T-helper 22 cell (primary cell): ENCODE measurements around the gene DUS4L.

Source experiments
- DNase-seq: peaks from one replicate; pipeline ENCODE4 v3.0.0-alpha.2; 2020; ENCODE audit warnings: low read depth

Gene DUS4L

DNA sequence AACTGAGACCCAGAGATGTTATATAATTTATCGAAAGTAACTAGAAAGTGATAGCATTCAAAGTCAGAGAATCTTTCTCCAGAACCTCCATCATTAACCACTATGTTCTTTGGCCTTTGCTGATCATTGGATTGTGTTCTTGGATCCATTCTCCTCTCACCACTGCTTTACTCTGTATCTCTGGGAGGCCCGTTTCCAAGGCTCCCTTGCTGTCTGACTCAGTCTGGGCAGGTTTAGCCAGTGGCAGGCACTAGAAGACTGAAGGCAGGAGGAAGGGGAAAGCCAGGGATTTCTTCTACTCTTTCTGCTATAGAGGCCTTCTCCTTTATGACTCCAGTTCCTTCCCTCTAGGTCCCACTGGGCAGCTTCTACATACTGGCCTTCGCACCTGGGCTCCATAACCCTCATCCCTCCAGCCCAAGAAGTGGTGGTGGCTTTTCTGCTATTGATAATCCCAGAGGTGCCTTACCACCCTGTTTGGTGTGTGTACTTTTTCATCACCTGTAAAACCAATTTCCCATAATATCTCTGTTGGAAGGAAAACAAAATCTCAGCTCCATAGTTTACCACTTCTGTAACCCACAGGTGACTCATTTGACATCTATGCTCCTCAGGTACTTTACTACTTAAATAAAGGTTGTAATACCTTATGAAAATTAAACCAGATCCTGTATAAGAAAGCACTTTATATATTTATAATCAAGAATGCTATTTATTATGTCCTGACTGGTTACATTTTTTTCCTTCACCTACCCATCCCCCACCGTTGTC lies 52.3 kb downstream of the DUS4L start:
- DNase-seq: no peak

DNA sequence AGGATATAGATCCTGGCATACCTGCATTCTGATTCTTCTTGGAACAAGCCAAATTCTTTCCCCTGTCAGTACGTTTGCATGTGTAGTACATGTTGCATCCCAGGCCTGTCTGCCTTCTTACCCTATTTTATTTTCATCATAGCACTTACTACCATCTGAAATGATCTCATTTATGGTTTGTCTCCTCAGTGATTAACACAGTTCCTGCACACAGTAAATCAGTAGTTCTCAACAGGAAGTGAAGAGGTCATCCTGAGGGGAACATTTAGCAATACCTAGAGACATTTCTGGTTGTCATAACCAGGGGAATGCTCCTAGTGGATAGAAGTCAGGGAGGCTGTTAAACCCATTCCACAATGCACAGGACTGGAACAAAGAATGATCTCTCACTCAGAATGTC lies 58.7 kb downstream of the DUS4L start:
- no peak for DNase-seq

DNA sequence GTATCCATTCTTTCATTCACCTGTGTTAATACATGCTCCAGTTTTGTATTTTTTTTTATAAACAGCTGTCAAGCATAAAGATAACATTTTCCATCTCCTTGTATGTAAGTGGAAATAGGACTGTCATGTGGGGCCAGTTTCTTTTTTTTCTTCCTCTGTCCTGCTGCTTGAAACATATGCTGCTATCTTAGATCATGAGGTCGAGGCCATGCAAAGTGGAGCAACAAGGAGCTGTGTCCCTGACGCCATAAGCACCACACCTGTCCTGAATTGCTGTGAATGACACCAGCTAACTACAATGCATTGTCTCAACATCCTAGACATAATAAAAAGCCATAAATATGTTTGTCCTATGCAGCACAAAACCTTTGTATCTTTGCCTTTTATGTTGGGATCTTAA lies 59.1 kb downstream of the DUS4L start:
- no peak for DNase-seq

DNA sequence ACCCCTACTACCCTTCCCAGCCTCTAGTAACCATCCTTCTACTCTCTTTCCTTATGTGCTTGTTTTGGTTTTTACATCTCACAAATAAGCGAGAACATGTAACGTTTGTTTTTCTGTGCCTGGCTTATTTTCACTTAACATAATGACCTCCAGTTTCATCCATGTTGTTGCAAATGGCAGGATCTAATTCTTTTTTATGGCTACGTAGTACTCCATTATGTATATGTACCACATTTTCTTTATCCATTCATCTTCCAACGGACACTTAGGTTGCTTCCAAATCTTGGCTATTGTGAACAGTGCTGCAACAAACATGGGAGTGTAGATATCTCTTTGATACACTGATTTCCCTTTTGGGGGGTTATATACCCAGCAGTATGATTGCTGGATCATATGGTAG lies 63.2 kb downstream of the DUS4L start:
- DNase-seq: no peak
